HCEC 1CT (cell line): ENCODE results near the gene SSU72.
"Not testable (repeated sequence)": the region's sequence is repeated elsewhere in the genome, so short reads cannot be mapped to it uniquely, and the experiment has no call there.

Source experiments
- DNase-seq: peaks from one replicate; pipeline ENCODE4 v3.0.0-alpha.2; 2017

Gene SSU72

DNA sequence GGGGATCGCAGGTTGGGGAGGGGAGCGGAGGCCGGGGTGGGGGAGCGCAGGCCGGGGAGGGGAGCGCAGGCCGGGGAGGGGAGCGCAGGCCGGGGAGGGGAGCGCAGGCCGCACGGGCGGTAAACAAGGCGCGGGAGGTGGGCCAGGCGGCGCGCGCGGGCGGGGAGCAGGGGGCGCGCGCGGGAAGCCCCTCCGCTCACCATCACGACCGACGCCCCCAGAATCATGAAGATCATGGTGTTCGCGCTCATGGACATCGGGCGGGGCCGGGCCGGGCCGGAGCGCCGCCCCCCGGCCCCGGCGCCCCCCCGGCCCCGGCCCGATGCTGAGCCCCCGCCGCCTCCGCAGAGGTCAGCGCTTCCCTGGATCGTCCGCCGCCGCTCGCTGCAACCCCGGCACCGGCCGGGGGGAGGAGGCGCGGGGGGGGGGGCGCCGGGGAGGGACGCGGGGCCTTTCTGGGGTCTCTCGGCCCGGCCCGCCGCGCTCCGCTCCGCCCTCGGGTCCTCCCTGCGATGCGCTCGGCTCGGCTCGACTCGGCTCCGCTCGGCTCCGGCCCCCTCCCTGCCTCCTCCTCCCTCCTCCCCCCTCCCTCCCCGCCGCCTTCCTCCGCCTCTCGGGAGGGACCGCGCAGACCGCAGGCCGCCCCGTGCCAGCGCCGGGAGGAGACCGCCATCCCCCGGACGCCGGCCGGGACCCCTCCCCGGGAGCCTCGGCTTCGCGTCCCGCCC lies 34.4 kb downstream of the SSU72 start, which contains the start of gene TMEM240:
Gene TMEM240 (minus strand): TSS at position 535 of the 728 bp plus-strand sequence. CDS start 278 bp downstream, at position 257.
- DNase-seq: peak; percentile 65

DNA sequence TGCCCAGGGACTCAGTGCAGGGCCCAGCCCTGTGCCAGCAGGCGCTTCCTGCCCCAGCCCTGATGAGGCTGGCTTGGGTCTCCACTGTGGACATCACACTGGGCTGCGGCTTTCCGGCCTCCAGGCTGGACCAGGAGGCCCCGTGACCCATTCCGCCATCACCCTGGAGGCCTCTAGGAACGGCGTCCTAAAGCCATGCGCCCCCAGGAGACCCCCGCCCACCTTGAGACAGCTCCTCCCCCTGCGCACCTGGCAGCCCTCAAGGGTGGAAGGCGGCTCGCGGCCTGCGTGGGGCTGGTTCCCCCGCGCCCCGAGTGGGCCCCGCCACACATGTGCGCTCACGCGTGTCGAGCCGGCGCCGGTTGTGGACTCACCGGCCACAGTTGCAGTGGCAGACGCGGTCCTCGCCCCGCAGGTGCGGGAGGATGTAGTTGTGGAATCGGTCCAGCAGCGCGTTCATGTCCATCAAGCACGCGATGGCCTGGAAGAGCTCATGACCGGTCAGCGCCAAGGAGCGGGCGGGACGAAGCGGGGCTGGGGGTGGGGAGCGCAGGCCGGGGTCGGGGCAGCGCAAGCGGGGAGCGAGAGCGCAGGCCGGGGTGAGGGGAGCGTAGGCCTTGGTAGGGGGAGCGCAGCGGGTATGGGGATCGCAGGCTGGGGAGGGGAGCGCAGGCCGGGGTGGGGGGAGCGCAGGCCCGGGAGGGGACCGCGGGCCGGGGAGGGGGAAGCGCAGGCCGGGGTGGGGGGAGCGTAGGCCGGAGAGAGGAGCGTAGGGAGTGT lies 35.2 kb downstream of the SSU72 start:
- DNase-seq: peak; percentile 51

DNA sequence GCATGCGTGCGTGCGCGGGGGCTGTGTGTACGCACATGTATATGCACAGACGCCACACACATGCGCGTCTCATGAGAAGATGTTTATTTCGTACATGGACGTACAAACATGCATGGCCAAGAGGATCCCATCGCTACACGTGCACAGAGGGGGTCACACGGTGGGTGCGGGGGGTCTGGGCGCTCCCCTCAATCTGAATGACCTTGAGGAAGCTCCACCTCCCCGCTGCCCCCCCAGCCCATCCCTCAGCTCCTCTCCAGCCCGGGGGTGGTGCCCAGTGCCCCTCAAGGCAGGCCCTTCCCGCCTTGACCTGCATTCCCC lies 35.7 kb downstream of the SSU72 start:
- no peak for DNase-seq

DNA sequence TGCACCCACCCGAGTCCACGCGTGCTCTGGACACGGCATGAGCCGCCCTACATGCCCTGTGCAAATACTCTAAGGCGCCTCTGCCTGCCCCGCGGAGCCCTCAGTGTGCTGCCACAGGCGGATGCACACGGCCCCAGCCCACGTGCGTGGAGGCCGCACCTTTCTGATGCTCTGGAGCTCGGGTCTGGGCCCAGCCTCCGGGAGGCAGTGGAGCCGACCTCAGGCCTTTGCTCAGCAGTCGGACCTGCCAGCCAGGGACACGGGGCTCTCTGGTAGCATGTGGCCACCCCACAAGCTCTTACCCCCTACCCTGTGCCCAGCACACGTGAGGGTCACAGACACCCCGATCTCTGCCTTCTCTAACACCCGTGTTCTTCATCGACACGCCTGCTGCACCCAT lies 36.3 kb downstream of the SSU72 start:
- DNase-seq: no peak

DNA sequence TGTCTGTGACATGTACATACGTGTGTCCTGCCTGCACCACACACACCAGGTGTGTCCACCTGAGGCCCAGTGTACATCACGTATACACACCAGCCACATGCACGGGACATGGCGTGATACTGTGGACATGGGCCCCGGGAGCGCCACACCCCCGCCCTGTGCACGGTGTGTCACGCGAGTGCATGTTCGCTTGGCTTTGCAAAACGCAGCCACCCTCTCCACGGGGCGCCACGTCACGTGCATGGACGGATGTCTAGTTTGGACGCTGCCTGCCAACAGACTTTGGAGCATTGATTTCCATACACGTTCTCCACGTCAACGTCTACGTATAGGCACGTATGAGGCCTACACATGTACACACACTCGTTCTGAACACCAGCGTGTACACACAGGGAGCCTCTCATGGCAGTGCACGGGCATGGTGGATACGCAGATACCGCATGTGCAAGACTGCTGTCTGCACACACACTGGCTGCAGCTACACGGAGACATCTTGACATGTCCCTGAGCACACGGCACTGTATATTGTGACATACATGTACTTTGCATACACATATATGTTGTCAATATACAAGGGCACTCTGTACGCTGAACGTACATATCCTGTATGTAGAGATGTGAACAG lies 36.9 kb downstream of the SSU72 start:
- no peak for DNase-seq

DNA sequence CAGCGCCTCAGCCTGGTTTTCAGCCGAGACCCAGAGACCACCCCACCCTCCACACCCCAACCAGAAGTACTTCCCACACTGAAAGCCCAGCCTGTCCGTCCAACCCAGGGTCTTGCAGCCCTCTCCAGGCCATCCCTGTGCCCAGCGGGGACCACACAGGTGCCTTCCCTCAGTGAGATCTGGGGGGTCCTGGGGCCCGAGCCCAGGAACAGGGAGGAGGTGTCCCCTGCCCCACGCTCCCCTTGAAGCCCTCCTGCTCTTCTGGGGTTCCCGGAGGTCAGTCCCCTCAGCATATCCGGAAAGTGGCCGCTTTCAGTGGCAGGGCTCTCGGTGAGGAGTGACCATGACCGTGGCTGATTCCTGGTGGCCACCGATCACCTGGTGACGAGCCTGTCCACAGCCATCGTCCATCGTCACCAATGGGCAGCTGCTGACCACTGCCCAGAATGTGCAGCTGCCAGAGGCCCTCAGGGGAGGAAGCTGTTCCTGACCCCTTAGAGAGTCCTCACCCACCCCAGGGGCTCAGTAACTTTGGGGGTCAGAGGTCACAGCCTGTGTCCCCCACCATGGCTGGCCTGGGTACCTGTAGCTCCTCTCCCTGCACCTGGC lies 37.6 kb downstream of the SSU72 start:
- DNase-seq: no peak

DNA sequence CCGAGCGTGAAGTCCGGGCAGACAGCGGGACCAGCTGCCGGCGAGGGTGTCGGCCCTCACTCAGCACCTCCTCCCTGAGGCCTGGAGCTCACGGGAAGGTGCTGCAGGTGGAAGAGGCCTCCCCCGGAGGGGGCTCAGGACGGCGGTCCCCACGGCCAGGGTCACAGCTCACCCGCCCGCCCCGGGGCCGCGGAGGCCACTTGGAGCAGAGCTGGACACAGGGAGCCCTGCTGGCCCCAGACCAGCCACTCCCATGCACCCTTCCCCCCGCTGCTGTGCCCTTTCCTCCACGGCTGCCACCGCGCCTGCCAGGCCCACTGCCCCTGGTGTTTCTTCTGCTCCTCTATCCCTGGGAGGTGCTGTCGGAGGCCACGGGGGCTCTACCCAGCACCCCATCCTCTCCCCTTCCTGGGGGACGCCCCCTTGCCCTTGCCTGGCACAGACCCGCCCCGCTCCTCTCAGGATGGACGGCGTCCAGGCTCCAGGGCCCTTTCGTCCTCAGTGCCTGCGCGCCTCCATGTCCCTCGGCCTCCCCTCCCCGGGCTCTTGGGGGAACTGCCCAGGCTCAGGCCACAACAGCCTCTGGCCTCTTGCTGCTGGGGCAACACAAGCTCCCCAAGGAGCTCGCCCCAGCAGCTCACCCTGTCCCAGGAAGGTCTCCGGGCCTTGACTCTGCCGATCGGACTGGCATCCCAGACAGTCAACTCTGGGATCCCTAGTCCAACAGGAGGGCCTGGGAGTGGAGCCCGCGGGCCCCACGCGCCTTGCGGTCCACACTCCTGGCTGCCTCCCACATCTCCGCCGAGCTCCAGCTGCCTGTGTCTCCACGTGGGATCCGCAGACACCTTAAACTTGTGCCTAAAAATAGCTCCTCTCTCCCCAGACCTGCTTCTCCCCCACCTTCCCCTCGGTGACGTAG lies 38.4 kb downstream of the SSU72 start:
- DNase-seq: no peak

DNA sequence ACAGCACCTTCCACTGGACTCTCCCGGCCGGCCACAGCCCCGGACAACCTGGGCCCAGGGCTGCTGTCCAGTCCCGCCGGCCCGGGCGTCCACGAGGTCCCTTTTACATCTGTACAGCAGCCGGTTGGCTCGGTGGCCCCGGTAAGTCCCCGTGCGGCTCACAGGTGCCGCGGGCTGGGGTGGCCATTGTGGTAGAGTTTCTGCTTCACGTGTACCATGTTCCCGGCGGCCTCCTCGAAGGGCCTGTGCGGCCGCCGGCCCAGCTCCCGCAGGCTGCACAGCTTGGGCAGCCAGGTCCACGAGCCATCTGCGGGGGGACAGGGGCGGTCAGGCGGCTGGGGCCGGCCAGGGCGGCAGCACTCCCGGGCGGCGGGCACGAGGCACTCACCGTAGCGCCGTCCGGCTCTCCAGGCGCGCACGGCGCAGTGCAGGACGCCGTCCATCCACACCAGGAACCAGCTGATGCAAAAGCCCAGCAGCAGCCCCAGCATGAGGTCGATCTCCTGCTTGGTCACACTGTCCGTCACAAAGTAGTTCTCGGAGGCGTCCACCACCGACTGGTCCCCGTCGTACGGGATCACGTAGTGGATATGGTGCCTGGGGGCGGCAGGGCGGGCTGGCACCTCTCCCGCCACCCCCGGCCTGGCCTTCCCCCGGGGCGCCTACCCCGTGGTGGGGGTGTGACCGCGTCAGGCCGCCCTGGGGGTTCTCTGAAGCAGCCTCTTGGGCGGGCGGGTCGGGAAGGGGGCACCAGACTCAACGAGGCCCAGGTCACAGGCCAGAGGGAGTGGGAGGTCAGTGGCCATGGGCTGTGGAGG lies 39.3 kb downstream of the SSU72 start:
- no peak for DNase-seq

DNA sequence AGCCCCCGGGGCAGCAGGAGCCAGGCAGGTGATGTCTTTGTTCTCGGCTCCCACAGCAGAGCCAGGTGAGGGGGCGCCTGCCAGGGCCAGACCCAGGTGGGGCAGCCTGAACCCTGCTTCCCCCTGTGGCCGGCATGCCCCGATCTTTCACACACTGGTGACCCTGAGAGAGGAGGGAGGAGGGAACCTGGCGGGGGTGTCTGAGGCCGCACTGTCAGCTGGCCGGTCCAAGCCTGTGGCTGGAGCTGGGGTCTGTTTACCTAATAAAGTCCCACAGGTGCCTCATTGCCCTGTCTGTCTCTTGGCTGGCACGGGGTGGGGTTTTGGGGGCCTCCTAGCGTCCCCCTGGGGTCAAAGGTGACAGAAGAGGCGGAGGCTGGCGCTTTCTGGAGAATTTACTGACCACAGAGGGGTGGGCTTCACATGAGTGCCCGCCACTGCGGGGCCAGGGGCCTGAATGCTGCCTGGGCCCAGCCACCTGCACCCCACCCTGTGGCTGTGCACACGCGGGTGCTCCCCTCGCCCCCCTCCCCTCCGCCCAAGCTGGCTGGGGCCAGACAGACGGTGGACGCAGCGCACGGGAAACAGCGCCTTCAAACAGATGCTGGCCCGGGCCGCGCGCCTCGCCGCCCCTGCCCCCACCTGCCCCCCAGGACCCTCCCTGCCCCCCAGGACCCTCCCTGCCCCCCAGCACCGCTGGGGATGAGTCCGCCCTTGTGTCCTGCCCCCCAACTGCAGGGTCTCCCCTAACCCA lies 40.1 kb downstream of the SSU72 start:
- DNase-seq: no peak

DNA sequence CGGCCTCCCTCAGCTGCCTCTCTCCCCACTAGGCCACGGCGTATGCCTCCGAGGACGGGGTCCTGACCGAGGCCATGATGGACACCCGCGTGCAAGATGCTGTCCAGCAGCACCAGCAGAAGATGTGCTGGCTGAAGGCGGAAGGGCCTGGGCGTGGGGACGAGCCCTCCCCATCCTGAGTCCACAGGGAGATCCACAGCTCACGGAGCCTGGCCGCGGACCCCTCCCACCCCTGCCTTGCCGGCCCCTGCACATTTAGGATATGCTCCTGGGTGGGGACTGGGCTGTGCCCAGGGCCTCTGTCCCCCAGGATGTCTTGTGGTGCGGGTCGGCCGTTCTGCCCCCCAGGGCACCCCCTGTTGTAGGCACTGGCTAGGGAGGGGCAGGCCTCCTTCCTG lies 40.8 kb downstream of the SSU72 start:
- not testable (repeated sequence) for DNase-seq

DNA sequence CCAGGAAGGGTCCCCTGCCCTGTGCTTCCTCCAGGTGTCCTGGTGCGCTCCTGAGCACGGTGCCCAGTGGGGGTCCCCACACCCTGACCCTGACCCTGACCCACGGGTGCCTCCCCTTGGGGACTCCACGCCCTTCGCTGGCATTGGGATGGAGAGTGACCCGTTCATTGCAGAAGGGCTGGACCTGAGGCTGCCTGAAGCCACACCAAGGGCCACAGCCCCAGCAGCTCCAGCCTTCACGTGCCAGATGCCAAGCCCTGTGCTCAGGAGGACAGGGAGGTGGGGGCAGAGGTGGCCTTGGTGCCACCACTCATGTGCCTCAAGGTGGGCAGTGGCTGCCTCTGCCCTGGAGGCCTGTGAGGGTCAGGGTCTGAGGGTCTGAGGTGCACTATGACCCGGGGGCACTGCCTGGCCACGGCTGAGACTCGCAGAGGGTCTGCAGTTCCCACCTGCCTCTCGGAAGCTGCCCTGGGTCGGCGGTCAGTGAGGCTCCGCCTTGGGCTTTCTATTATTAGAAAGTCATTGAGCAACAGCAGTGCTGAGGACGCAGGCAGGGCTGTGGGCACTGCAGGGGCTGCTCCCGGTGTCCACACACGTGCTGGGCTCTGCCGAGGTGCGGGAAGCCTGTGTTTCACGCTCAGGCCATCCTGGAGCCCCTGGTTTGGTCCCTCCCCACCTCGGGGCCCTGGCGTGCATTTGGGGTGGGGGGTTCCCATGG lies 41.3 kb downstream of the SSU72 start:
- DNase-seq: not testable (repeated sequence)

DNA sequence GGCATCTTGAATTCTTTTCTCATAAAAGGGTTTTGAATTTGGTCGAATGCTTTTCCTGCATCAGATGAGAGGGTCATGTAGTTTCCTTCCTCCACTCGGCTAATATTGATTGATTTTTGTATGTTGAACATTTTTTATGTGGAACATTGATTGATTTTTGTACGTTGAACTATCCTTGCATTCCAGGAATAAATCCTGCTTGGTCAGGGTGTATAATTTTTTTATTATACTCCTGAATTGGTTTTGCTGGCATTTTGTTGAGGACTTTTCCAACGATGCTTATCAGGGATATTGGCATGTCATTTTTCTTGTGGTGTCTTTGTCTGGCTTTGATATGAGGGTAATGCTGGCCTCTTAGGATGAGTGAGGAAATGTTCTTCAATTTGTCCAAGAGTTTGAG lies 42.7 kb downstream of the SSU72 start:
- no peak for DNase-seq

DNA sequence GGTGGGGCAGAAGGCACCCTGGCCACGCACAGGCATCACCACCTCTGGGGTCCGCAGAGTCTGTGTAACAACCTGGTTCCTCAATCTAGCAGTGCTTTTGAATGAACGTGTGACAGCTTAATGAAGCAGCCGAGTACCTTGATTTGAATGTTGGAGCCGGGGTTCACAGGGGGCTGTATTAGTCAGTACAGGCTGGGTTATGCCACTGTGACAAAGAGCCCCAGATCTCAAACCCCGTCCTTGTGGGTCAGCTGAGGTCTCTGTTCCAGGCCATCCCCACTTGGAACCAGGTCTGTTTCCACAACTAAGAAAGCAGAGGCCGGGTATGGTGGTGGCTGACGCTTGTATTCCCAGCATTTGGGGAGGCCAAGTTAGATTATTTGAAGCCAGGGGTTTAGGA lies 44.7 kb downstream of the SSU72 start:
- no peak for DNase-seq

DNA sequence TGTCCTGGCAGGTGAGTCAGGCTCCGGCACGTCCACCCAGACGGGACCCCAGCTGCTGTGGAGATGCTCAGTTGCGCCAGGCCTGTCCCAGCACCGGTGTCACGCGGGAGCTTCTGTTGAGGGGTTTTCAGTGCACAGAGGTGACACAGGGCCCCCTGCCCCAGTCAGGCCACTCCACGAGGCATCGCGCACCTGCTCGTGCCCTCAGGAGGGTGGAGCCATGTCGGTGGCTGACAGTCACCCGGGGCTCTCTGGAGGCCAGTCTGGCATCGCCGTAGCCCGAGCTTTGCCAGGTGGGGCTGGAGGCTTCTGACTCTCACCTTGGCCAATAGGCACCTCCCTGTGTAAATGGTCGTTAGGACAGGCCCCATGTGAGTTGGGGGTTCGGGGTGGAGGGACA lies 45.3 kb downstream of the SSU72 start:
- DNase-seq: no peak

DNA sequence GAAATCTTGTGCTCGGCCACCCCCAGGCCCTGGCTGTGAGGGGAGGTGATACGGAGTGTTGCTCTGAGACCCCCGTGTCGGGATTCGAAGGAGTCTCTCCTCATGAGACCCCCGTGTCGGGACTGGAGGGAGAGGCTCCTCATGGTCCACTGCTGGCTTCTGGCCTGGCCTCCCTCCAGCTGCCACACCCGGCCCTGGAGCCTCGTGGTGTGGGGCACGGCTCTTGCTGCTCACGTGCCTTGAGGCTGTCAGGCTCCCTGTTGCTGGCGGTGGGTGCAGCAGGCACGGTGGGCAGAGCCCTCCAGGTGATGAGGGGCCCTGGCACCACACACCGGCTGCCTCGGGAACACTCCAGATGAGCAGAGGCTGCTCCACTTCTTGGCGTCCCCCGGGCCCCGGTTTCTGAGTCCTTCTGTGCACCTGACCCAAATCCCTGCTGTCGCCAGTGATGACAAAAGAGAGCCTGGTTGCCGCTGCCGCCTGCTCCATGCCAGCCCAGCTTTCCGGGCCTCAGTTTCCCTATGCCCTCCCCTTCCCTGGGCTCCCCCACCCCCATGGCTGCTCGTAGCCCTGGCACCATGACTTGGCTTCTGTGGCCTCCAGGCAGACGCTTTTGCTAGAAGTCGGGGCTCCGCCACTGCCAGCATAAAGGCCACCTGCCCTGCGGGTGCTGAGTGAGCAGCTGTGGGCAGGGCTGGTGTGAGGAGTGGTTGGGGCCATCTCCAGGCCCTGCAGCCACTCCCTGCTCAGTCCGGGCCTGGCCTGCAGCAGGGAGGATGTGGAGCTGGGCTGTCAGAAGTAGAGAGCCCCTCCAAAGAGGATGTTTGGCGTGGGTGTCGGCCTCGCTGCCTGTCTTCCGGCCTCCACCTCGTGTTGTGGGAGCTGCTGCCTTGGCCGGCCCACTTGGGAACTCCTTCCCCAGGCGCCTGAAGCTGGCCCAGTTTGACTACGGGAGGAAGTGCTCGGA lies 46.1 kb downstream of the SSU72 start:
- no peak for DNase-seq

DNA sequence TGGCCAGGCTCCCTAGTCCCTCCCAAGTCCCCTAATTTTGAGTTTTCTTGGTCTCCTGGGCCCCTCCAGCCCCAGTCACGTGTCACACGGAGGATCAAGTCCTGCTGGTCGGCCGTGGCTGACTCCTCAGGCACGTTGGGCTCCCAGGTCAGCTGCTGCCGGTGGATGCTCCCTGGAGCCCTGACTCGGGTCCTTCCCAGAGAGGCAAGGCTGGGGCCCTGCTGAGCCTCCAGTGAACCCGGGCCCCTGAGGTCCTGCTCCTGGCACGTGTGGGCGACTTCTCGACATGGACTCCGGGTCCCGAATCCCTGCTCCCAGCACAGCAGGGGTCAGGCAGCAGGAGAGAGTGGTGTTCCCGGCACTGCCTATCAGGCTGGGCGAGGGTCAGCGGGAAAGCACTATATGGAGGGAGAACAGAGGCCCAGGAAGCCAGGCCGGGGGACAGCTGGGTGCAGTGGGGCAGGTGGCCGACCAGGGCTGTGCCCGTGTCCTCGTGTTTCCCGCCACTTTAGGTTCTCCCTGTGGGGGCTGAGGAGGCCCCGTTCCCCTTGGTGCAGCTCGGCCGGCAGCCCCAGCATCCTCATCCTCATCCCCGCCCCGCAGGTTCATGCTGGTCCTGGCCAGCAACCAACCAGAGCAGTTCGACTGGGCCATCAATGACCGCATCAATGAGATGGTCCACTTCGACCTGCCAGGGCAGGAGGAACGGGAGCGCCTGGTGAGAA lies 47.4 kb downstream of the SSU72 start:
- no peak for DNase-seq

DNA sequence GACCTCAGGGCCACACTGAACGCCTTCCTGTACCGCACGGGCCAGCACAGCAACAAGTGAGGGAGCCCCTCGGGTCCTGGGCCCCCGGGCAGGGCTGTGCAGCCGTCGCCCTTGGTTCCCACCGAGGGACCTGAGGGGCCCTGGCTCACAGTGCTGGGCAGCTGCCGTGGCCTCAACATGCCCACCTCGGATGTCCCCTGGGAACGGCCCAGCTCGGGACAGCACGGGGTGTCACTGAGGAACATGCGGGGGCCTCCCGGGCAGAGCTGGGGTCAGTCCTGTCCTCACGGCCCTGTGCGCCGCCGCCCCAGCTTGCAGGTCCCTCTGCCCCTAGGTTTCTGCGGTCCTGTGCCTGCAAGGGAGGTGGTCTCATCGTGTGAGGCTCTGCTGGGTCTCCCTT lies 48.2 kb downstream of the SSU72 start:
- DNase-seq: not testable (repeated sequence)

DNA sequence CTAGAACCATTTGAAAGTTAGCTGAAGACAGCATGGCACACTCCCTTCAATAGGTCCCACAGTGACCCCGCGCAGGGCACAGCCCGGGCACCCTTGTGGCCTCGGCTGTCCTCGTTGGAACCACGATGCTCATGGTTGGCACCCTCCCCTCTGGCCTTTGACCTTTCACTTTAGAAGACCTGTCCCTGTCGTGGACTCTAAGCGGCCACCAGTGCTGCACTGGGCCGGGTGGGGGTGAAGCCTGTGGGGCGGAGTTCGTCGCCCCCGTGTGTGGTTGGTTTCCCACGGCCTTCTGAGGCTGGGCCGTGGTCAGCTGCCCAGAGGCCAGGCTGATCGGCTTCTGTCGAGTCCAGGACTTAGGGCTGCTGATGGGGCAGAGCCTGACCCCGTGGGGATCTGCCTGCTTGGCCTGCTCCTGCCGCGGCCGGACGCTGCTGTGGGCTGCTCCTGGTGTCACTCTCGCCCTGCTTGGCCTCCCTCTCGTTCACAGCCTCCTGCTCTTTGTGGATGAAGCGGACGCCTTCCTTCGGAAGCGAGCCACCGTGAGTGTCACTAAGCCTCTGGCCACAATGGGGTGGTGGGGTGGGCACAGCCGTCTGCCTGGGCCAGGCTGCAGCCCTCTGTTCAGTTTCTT lies 49.8 kb downstream of the SSU72 start:
- DNase-seq: not testable (repeated sequence)
